Measurements from ENCODE around the gene CDK17. TPM values are rescaled to one million over a fixed set of nuclear protein-coding genes. Genes with fewer than 3 reads are reported as not detected.

CDK17 gene
- total RNA-seq, 1 experiment from 2014 or later = 21.4 TPM

- H3K4me2 ChIP-seq (ENCODE audit: low read length) = no peak overlapping the region
- intact Hi-C loops (cut with micrococcal nuclease) = no loop called here
- H3K9ac ChIP-seq (ENCODE audit: low read length) = no peak overlapping the region
- TF ChIP-seq CEBPB (IDR thresholded peaks at IDR 0.05; ENCODE audit: low read depth) (no peak), ELF1 (IDR thresholded peaks at IDR 0.05; ENCODE audit: borderline replicate concordance, low read depth) (no peak)
- no peak overlapping the region for H2AFZ ChIP-seq (ENCODE audit: low read depth, low read length, poor library complexity, severe bottlenecking)
- no peak overlapping the region for H3K4me3 ChIP-seq (replicated peaks in 1 of 2; ENCODE audit: low read depth in 1 of 2, low read length in 2 of 2)
- ChIA-PET RAD21 (ENCODE audit: low non-redundant PET in 1 of 2, low total read pairs in 2 of 2, uncharacterized antibody in 2 of 2, unreplicated experiment in 2 of 2) (no interaction called here), POLR2A (no interaction called here), CTCF (no interaction called here)
- H3K9me3 ChIP-seq (ENCODE audit: control insufficient read depth in 1 of 2, insufficient read depth in 1 of 2, low read depth in 1 of 2, low read length in 2 of 2) = no peaks in the 10 kb centered on the region
- no peak overlapping the region for H3K27ac ChIP-seq (ENCODE audit: low read depth, low read length)
- H3K4me1 ChIP-seq (ENCODE audit: control insufficient read depth in 1 of 2, insufficient read depth in 2 of 2, low read length in 2 of 2) = no peaks in the 10 kb centered on the region
- no peaks in the 10 kb centered on the region for H3K36me3 ChIP-seq (ENCODE audit: control insufficient read depth in 1 of 2, insufficient read depth in 2 of 2, low read length in 2 of 2)
- ATAC-seq = no peak
- no peaks in the 10 kb centered on the region for H3K9me2 ChIP-seq (ENCODE audit: insufficient read depth)
- no TSS peak for BruUV-seq (replicated peaks)
- H3K27me3 ChIP-seq (ENCODE audit: insufficient read depth, low read length) = no peaks in the 10 kb centered on the region
- peaks cover 89% of the 10 kb centered on the region for H3K79me2 ChIP-seq (ENCODE audit: insufficient read depth, low read length)
- DNase-seq (ENCODE audit: low read depth, low spot score) = no peak
- H4K20me1 ChIP-seq (ENCODE audit: insufficient read depth) = no peaks in the 10 kb centered on the region
Measured at GRCh38 chr12:96387981-96388380, 12.3 kb downstream of the CDK17 start.

- H4K20me1 ChIP-seq (ENCODE audit: insufficient read depth) = no peaks in the 10 kb centered on the region
- no peak overlapping the region for H2AFZ ChIP-seq (ENCODE audit: low read depth, low read length, poor library complexity, severe bottlenecking)
- no peak overlapping the region for H3K4me2 ChIP-seq (ENCODE audit: low read length)
- H3K4me1 ChIP-seq (ENCODE audit: control insufficient read depth in 1 of 2, insufficient read depth in 2 of 2, low read length in 2 of 2) = no peaks in the 10 kb centered on the region
- no peak overlapping the region for H3K4me3 ChIP-seq (replicated peaks in 1 of 2; ENCODE audit: low read depth in 1 of 2, low read length in 2 of 2)
- H3K9me2 ChIP-seq (ENCODE audit: insufficient read depth) = no peaks in the 10 kb centered on the region
- CTCF ChIA-PET = no interaction called here
- POLR2A ChIA-PET = no interaction called here
- H3K36me3 ChIP-seq (ENCODE audit: control insufficient read depth in 1 of 2, insufficient read depth in 2 of 2, low read length in 2 of 2) = no peaks in the 10 kb centered on the region
- H3K9ac ChIP-seq (ENCODE audit: low read length) = no peak overlapping the region
- intact Hi-C loops (cut with micrococcal nuclease) = no loop called here
- H3K79me2 ChIP-seq (ENCODE audit: insufficient read depth, low read length) = peaks cover 89% of the 10 kb centered on the region
- H3K9me3 ChIP-seq (ENCODE audit: control insufficient read depth in 1 of 2, insufficient read depth in 1 of 2, low read depth in 1 of 2, low read length in 2 of 2) = no peaks in the 10 kb centered on the region
- no peak overlapping the region for H3K27ac ChIP-seq (ENCODE audit: low read depth, low read length)
- RAD21 ChIA-PET (ENCODE audit: low non-redundant PET in 1 of 2, low total read pairs in 2 of 2, uncharacterized antibody in 2 of 2, unreplicated experiment in 2 of 2) = no interaction called here
- no peaks in the 10 kb centered on the region for H3K27me3 ChIP-seq (ENCODE audit: insufficient read depth, low read length)
- TF ChIP-seq, protein P1, sequence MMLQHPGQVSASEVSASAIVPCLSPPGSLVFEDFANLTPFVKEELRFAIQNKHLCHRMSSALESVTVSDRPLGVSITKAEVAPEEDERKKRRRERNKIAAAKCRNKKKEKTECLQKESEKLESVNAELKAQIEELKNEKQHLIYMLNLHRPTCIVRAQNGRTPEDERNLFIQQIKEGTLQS (IDR thresholded peaks at IDR 0.05) = no peak
- TF ChIP-seq, protein P2, sequence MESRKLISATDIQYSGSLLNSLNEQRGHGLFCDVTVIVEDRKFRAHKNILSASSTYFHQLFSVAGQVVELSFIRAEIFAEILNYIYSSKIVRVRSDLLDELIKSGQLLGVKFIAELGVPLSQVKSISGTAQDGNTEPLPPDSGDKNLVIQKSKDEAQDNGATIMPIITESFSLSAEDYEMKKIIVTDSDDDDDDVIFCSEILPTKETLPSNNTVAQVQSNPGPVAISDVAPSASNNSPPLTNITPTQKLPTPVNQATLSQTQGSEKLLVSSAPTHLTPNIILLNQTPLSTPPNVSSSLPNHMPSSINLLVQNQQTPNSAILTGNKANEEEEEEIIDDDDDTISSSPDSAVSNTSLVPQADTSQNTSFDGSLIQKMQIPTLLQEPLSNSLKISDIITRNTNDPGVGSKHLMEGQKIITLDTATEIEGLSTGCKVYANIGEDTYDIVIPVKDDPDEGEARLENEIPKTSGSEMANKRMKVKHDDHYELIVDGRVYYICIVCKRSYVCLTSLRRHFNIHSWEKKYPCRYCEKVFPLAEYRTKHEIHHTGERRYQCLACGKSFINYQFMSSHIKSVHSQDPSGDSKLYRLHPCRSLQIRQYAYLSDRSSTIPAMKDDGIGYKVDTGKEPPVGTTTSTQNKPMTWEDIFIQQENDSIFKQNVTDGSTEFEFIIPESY (IDR thresholded peaks at IDR 0.05; ENCODE audit: extremely low read depth, insufficient replicate concordance, low read length) = no peak
- TF ChIP-seq REST (IDR thresholded peaks at IDR 0.05; ENCODE audit: low read depth) = no peak
- TF ChIP-seq EZH2phosphoT487 (IDR thresholded peaks at IDR 0.05; ENCODE audit: borderline replicate concordance) = no peak
- no peak for TF ChIP-seq CTCF (IDR thresholded peaks at IDR 0.05 in 2 of 3, conservative IDR thresholded peaks at IDR 0.05 in 1 of 3; ENCODE audit: borderline replicate concordance in 1 of 3, insufficient read depth in 1 of 3, low read depth in 2 of 3, low read length in 2 of 3)
- TF ChIP-seq EGR1 (IDR thresholded peaks at IDR 0.05; ENCODE audit: low read depth) = no peak
- no peak for ATAC-seq
- no peak for DNase-seq (ENCODE audit: low read depth, low spot score)
- BruUV-seq (replicated peaks) = no TSS peak
Measured at GRCh38 chr12:96386794-96387193, 13.4 kb downstream of the CDK17 start.

Data from HCT116 (cell line).